BJ (cell line): ENCODE measurements around the gene CAMSAP1. TPM values are rescaled to one million over a fixed set of nuclear protein-coding genes. Genes with fewer than 3 reads are reported as not detected.

ENCODE experiments used
- CTCF ChIA-PET: fragments of 350-600 bp; formaldehyde crosslinking; extraction: SDS; loops from one replicate; lab custom pipeline; 2021; ENCODE audit warnings: antibody characterized with exemption, inconsistent platforms; lab: Yijun Ruan, JAX
- POLR2A ChIA-PET: fragments of 300-600 bp; sonication (Branson Sonifier 250); formaldehyde crosslinking; extraction: SDS; loops from one replicate; lab custom pipeline; 2021; ENCODE audit warnings: antibody characterized with exemption; lab: Charles Lee
- DNase-seq: peaks from one replicate; pipeline ENCODE4 v3.0.0-alpha.2; 2011; ENCODE audit warnings: low read depth
- H3K27me3 ChIP-seq: 2 replicates; pipeline ENCODE4 v1.6.0; 2011; ENCODE audit warnings: low read length; ENCODE audit not compliant: control insufficient read depth, insufficient read depth
- H3K36me3 ChIP-seq: 2 replicates; pipeline ENCODE4 v1.5.1; 2011; ENCODE audit warnings: low read length; ENCODE audit not compliant: control insufficient read depth, insufficient read depth
- H3K4me3 ChIP-seq: 2 replicates; pipeline ENCODE4 v1.5.1; 2011; ENCODE audit warnings: low read depth, mild to moderate bottlenecking, control low read depth, low read length
- CTCF ChIP-seq: IDR thresholded peaks from 2 replicates; pipeline ENCODE4 v1.5.1; 2011; ENCODE audit warnings: low read depth, mild to moderate bottlenecking, control low read depth, inconsistent platforms, low read length, moderate library complexity; ENCODE audit not compliant: insufficient read depth
- polyA plus RNA-seq: library from polyadenylated mRNA; depleted of rRNA; stranded (reverse); fragments of >200 nt; gene quantifications from 2 replicates; pipeline ENCODE4 v1.2.3, GENCODE V29; 2011

CAMSAP1 gene
- polyA plus RNA-seq, 1 experiment, result 4.1 TPM

- no peak for TF ChIP-seq CTCF
- no peak for DNase-seq
- Histone ChIP-seq H3K4me3 (no peak overlapping the region), H3K36me3 (peaks cover 9% of the 10 kb centered on the region), H3K27me3 (no peaks in the 10 kb centered on the region)
- ChIA-PET CTCF (interaction anchor here (2.8 kb wide), 1 partner anchor 17 kb away, joined by 14 read pairs; no protein-coding TSS in a partner anchor), POLR2A (no interaction called here)
Observed at GRCh38 chr9:135848341-135849047, 58.9 kb downstream of the CAMSAP1 start.

- CTCF ChIA-PET, result interaction anchor here (2.8 kb wide), 1 partner anchor 17 kb away, joined by 14 read pairs; no protein-coding TSS in a partner anchor
- no peak for DNase-seq
Observed at GRCh38 chr9:135847833-135848232, 59.5 kb downstream of the CAMSAP1 start.

GRCh38 chr9:135840539-135840938, 66.8 kb downstream of the CAMSAP1 start:
- POLR2A ChIA-PET, result no interaction called here
- TF ChIP-seq CTCF, result no peak

More at GRCh38 chr9:135847833-135848232, 59.5 kb downstream of the CAMSAP1 start:
- POLR2A ChIA-PET, result no interaction called here
- TF ChIP-seq CTCF, result no peak
- Histone ChIP-seq H3K27me3 (no peaks in the 10 kb centered on the region), H3K36me3 (peaks cover 5% of the 10 kb centered on the region; the same call in 1 of the 2 replicates), H3K4me3 (no peak overlapping the region)

GRCh38 chr9:135840107-135840506, 67.2 kb downstream of the CAMSAP1 start:
- CTCF ChIA-PET, result interaction anchor here (2.0 kb wide), 1 partner anchor 43 kb away, joined by 5 read pairs; no protein-coding TSS in a partner anchor
- POLR2A ChIA-PET, result no interaction called here
- no peak for TF ChIP-seq CTCF
- H3K27me3 ChIP-seq, result no peaks in the 10 kb centered on the region
- no peak overlapping the region for H3K4me3 ChIP-seq
- H3K36me3 ChIP-seq, result peaks cover 3% of the 10 kb centered on the region
- no peak for DNase-seq

More at GRCh38 chr9:135840539-135840938, 66.8 kb downstream of the CAMSAP1 start:
- no peak overlapping the region for H3K4me3 ChIP-seq
- CTCF ChIA-PET, result interaction anchor here (2.0 kb wide), 1 partner anchor 43 kb away, joined by 5 read pairs; no protein-coding TSS in a partner anchor
- H3K27me3 ChIP-seq, result no peaks in the 10 kb centered on the region
- no peak for DNase-seq
- peaks cover 3% of the 10 kb centered on the region; the same call in 1 of the 2 replicates for H3K36me3 ChIP-seq

GRCh38 chr9:135839516-135839915, 67.8 kb downstream of the CAMSAP1 start:
- CTCF ChIA-PET, result interaction anchor here (0.9 kb wide), 1 partner anchor 24 kb away, joined by 3 read pairs; no protein-coding TSS in a partner anchor
- Histone ChIP-seq H3K27me3 (no peaks in the 10 kb centered on the region), H3K36me3 (peaks cover 3% of the 10 kb centered on the region), H3K4me3 (no peak overlapping the region)
- TF ChIP-seq CTCF, result no peak
- POLR2A ChIA-PET, result no interaction called here
- DNase-seq, result no peak
